GM21576 (cell line): ENCODE measurements around the gene NCAM1.
"Not testable (repeated sequence)": the region's sequence is repeated elsewhere in the genome, so short reads cannot be mapped to it uniquely, and the experiment has no call there.

Source experiments
- ATAC-seq: cut with Tn5 transposase; IDR thresholded peaks from one replicate; pipeline ENCODE4 v1.9.1; 2021; ENCODE audit warnings: mild to moderate bottlenecking, moderate library complexity; ENCODE audit not compliant: unreplicated experiment

Gene NCAM1

DNA sequence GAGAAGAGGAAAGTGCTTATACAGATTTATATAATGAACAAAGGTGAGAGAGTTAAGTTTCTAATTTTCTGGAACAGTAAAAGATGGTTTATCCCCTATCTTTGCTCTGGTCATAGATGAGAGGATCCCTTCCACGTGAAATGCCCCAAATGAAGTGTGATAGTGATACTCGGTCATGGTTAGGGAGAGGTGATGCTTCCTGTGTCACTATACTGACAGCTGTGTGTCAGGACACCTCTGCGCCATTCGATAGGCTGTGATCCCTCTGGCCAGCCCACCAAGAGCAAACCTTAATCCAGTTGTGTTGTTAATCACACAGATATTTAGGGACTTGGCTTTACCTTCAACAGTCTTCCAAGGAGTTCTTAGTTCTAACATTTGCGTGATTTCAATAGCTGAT is 57.7 kb downstream of the NCAM1 start:
- no peak for ATAC-seq

DNA sequence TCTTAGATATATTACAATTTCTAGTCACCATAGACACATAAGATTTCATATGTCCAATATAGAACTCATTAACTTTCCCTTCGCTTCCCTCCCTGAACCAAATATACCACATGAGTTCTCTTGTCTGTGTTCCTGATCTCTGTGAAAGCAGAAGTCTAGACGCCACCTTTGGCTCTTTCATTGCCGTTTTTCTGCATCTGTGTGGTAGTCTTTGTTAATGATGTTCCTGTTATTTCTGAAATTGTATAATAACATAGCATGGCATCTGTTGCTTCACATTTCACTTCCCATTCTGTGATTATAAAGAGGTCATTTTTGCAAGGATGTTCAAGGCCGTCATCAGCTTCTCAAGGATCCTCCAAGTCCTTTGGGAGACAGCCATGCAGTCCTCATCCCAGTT is 58.5 kb downstream of the NCAM1 start:
- ATAC-seq: no peak

DNA sequence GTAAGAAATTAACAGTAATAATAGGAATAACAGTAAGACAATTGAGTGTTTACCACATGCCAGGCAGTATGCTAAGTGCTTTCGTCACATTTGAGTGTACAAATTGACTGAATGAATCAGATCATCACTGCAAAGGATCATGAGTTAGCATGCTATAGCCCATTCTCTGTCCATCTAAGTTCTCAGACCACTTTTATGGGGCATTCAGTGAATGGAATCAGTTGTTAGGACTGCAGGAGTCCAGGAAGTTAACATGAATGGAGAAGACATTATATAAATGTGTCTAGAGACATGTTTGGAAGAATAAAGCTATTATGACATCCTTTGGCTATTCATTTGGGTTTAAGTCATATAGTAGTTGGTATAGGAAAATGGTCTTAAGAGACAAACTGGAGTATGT is 59.9 kb downstream of the NCAM1 start:
- no peak for ATAC-seq

DNA sequence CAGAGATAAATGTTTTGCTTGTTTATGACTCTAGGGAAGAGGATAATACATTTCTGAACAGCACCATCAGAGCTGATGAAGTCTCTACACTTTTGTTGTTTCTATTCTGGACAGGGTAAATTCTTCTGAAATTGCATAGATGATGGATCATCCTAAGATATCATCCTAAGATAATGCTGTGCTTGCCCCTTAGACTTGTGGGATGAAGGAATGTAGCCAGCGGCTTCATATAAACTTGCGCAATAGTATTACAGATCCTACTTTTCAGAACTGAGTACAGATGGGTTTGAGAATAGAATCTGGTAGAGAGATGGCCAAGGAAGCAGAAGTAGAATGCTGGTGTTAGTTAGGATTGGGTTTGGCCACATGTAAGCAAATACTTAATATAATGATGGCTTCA is 61.0 kb downstream of the NCAM1 start:
- no peak for ATAC-seq

DNA sequence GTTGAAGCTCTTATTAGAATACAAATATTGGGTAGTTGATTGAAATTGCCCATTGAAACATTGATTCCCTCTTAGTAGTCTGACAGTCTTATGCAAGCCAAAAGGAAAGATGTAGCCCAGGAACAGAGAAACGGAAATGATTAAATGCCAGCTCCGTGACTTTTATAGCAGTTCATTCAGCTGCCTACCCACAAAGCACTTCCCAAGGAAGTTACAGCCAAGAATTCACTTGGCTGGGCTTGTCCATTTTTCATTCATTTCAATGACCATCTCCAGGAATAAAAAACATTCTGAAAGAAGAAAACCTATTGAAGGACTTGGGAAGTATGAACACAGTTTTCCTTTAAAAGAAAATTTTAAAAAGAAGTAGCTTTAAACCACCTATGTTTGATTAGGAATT is 62.0 kb downstream of the NCAM1 start:
- ATAC-seq: no peak

DNA sequence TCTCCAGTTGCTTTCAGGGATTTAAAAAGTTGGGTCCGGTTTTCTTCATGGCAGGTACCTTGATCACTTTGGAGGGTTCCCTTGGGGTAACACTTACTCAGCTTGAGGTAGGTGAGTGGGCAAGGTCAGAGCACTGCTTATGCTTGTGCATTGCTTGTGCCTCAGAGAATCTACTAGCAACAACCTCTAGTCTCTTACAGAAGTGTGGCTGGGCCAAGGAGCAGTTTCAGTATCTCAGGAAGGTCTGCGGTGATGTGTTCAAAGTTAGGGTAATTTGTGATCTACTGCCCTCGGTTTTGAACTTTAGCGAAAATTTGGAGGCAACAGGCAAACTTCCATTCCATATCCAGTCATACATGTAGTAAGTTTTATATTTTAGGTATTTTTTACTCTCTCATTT is 62.8 kb downstream of the NCAM1 start:
- no peak for ATAC-seq

DNA sequence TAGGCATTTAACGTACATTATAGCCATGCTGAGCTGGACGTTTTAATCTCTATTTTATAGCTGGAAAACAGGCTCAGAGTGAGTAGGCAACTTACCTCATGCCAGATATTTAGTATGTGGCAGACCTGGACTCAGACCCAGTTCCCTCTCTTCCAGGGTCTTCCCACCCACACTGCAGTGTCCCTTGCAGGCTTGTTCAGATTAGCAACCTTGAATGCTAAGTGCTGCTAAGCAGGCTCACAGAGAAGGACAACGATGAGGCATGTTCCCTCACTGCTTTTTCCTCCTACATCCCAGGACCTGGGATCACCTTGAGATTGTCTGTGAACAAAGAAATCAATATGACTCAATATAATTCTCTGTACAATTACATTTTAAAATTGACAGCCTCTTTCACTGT is 65.6 kb downstream of the NCAM1 start:
- ATAC-seq: no peak

DNA sequence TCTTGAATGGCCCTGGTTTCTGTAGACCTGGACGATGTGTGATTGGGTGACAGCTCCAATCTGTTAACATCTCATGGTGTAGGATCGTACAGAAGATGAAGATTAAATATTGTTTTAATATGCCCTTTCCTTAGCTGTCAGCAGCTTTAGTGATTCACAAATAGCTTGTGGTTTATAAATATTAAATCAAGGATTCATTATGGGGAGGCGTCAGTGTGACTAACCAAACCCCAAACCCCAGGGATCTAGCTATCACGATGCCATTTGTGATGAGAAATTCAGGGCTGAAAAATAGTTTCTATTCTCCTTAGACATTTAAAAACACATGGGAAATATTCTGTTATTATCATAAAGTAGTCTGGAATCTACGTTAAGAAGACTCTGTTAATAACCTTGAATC is 73.4 kb downstream of the NCAM1 start:
- ATAC-seq: no peak

DNA sequence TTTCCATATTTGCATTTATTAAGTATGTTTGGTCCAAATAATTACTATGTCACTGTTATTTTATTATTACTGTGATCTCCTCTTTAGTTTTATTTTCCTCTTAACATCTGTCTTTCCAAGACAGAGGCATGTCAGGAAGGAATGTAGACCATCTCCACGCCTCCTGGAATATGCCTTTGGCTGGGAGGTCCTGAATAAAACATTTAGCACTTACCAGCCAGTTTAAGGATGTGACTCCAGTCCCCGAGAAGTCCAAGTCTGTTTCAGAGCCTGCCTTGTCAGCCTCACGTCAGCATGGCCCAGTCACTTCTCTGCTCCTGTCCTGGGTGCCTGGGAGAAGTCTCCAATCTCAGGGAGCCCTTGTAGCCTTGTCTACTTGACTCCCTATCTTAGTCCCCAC is 74.5 kb downstream of the NCAM1 start:
- no peak for ATAC-seq

DNA sequence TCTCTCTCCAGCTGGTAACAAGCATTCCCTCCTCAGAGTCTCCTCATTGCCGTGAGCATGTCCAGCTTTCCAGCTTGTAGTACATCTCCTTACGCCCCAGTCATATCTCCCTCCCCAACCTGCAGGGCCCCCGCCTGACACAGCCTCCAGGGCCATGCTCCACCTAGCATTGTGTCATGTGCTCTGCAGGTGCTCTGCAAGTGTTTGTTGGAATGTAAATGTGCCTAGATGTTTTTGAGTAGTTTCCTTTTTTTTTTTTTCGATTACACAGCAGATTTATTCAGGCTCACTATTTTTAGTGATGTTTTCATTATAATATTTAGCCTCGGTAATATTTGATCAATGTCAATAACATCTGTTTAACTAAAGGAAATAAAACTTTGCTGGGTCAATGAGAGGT is 82.5 kb downstream of the NCAM1 start:
- ATAC-seq: no peak

DNA sequence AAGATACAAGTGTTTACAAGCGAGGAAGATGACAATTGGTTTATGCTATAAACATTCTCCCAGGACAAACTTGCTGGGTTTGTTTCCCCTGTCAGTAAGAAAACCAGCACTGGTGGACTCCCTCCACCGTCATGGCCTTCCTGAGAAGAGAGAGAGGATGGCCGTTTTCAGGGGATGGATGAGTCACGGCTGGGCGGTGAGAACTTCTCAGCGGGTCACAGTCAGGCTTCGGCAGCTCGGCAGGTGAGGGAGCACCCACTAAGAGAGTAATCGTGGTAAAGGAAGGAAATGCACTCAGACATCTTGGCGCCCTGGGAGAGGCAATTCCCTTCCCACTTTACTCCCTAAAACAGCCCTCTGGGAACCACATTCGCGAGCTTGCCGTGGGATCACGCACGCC is 83.9 kb downstream of the NCAM1 start:
- ATAC-seq: no peak

DNA sequence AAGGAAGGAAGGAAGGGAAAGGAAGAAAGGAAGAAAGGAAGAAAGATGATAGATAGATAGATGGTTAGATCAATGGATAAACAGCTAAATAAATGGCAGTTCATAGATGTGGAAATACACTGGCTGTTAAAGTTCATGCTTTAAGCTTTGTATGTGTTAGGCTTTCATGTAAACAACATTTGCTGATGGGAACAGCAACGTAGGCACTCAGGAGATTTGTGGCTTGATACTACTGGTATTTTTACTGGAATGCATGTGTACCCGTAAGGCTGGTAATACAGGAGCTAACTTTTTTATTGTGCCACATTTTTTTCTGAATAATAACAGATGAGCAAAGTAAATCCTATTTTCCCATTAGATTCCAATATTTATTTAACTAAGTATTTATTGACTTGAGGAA is 85.6 kb downstream of the NCAM1 start:
- ATAC-seq: no peak

DNA sequence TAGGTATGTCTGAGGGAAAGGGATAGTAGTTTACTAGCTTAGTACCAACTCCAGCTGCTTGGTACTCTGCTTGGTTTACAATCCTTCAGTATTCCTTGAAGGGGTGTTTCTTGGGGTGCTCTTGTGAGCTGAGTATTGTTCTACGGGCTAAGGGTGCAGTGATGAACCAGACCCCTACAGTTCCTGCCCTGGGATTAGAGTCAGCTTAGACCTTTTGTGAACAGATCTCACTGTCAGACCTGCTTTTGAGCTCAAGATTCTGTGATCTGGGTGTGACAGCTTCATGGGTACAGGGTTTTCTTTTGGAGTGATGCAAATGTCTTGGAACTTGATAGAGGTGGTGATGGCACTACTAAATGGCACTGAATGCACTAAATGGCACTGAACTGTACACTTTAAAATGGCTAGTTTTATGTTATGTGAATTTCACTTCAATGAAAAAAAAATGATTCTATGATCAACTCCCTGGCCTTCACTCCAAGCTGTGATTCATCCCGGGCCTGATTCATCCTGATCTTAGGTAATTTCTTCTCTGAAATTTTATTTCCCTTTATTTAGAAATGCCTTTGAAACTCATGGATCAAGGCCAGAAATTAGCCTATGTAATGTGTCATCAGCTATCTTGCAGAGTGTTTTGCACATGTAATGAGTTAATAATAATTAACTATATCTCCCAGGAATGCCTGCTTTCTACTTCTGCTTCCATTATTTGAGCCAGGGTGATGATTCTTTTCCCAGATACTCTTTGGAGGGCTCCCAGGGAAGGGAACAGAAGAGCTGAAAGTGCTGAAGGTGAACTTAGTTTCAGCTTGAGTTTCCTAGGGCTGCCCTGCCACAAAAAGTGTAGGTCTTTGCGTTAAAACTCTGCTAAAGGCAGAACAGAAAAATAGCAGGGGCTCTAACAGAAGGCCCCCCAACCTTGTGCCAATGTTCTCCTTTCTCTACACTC is 87.9 kb downstream of the NCAM1 start:
- ATAC-seq: no peak

DNA sequence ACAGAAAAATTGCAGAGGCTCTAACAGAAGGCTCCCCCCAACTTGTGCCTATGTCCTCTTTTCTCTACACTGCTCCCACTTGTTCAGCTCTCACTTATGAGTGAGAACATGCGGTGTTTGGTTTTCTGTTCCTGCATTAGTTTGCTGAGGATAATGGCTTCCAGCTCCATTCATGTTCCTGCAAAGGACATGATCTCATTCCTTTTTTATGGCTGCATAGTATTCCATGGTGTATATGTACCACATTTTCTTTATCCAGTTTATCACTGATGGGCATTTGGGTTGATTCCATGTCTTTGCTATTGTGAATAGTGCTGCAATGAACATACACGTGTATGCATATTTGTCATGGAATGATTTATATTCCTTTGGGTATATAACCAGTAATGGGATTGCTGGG is 91.8 kb downstream of the NCAM1 start:
- ATAC-seq: not testable (repeated sequence)

DNA sequence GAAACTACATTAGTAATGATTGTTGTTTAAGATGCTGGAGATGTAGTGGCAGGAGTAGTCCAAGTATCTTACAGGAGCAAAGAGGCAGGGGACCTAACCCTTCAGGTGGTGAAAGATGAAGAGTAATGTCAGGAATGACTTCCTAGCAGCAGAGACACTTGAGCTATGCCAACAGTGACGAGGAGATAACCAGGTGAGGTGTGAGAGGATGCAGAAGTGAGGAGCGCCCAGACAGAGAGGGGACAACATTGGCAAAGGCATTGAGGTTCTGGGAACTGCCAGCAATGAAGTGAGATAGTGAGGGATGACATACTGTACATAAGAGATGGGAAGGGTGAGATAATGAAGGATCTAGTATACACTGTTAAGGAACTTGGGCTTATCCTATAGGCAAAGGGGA is 95.8 kb downstream of the NCAM1 start:
- no peak for ATAC-seq

DNA sequence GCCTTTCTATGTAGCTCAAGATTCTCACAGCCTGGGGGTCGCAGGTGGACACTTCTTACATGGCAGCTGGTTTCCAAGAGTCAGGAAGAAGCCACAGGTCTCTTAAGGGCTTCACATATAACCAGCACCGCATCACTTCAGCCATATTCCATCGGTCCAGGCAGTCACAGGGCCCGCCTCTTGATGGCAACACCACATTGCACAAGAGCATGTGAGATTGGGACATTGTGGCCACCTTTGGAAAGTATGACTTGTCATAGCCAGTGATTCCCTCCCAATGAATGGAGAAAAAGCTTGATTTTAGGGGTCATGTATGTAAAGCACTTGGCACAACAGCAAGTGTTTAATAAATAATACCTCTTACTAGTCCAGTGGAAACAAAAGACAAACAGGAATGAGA is 98.3 kb downstream of the NCAM1 start:
- no peak for ATAC-seq

DNA sequence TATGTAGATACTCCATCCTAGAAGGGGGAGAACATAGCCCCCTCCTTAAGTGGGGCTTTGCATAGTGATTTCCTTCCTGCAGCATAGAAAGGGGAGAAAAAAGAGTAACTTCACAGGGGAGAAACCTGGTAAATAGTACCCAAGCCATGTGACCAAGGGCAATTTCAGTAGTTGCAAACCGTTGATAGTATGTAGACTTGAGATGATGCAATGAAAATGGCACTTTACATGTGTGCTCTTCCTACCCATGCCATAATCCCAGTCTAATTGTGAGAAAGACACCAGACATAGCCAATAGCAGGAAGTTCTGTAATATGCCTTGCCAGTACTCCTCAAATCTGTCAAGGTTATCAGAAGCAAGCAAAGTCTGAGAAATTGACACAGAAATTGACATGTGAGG is 104.1 kb downstream of the NCAM1 start:
- ATAC-seq: no peak

DNA sequence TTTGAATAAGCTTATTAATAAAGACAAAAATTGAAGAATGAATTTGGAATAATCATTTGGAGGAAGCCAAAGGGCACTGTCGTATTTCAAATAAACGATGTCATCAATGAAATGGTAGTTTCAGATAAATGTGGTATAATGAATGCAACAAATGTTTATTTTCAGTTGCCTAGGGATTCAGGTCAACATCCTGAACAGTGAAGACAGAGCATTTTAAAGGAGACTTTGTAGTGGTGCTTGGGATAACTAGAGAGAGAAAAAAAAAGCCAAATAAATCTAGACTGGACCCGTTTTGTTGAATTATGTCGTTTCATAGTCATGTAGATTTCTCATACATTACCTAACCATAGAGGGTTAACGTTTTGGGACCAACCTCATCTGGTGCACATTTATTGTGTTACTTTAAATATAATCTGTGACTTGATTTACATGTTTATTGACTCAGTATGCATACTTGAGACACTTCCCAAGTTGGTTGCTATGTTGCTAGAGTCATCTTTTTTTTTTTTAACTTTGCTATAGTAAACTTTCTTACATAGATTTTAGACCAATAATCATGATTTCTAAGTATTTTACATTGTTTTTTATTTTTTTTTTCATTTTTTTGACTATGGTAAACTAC is 111.1 kb downstream of the NCAM1 start:
- ATAC-seq: no peak

DNA sequence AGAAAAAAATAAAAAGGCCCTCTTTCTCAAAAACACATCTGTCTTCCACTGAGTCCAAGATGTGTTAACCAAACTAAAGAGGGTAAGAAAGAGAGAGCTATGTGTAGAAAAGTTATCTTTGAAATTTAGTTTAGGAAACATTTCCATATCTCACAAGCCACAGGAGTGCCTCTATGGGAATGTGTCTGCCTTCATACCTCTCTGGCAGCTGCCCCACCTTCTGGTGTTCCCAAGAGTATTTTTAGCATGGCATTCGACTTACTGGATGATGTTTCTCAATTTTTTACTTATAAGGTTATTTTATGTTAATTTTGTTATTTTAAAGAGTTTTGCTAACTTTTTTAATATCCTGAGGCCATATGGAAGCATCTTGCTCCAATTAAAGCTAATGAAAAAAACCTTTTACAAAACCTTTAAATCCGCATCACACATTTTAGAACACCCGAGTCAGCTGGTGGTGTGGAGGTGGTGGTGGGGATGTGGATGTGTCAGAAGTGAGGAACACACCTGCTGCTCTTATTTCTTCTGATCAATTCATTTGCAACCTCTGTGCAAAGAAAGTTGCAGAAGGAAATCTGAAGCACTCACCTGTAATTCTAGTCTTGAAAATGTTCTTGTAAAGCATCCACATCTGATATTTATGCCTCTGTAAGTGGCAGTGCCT is 112.2 kb downstream of the NCAM1 start:
- no peak for ATAC-seq

DNA sequence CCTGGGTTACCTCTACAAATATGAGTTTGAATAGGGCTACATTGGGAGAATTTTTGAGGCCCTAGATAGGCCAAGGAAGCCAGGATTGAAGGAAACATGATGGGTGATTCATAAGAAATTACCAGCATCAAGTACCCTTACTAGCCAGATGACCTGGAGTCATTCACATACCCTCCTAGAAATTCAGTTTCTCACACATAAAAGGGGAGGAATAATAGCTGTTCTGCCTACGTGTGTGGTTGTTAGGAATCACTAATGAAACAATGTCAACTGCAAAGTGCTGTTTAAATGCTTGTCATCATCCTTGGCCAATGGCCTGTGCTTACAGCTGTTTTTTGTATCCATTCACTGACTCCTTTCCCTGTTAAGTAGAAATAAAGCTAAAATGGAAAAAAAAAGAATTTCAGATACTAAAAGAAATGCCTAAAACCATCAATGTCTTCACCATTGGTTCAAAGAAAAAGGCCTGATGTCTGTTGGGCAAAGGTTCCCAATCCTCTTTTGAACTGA is 114.4 kb downstream of the NCAM1 start:
- no peak for ATAC-seq

DNA sequence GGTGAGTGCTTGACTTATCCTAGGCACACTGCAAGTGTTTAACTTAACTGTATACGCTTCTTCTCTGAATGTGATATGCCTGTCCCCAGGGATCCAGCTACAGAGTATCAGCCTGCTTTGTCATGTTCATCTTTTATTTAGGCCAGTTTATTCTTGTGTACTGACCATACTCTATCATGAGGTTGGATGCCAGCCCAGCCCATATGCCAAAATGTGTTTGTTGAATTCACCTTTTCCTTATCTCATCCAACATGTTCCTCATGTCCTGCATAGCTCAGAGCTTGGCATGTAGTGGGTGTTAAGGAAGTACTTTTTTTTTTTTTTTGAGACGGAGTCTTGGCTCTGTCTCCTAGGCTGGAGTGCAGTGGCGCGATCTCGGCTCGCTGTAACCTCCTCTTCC is 116.2 kb downstream of the NCAM1 start:
- no peak for ATAC-seq
